GOT3 (cell line): ENCODE results near the gene GOLGA1.

Source experiments
- DNase-seq: peaks from one replicate; lab custom pipeline; 2025; ENCODE audit warnings: mixed read lengths; lab: John Stamatoyannopoulos, UW

The GOLGA1 gene

GRCh38 chr9:124884376-124884775 lies 56.5 kb downstream of the GOLGA1 start:
- DNase-seq = no peak

GRCh38 chr9:124882231-124882630 lies 58.7 kb downstream of the GOLGA1 start:
- no peak for DNase-seq

- DNase-seq = no peak
Observed at GRCh38 chr9:124881138-124881743, 59.6 kb downstream of the GOLGA1 start.

GRCh38 chr9:124880501-124880900 lies 60.4 kb downstream of the GOLGA1 start:
- no peak for DNase-seq

- DNase-seq = no peak
Observed at GRCh38 chr9:124879226-124879625, 61.7 kb downstream of the GOLGA1 start.

- DNase-seq = no peak
Observed at GRCh38 chr9:124878518-124878917, 62.4 kb downstream of the GOLGA1 start.

GRCh38 chr9:124878021-124878420 lies 62.9 kb downstream of the GOLGA1 start:
- no peak for DNase-seq

- DNase-seq = no peak
Observed at GRCh38 chr9:124877021-124877782, 63.7 kb downstream of the GOLGA1 start.

GRCh38 chr9:124875501-124875900 lies 65.4 kb downstream of the GOLGA1 start:
- DNase-seq = no peak

GRCh38 chr9:124873664-124874063 lies 67.2 kb downstream of the GOLGA1 start:
- DNase-seq = no peak

- no peak for DNase-seq
Observed at GRCh38 chr9:124871156-124871561, 69.7 kb downstream of the GOLGA1 start.

GRCh38 chr9:124870723-124871122 lies 70.2 kb downstream of the GOLGA1 start:
- DNase-seq = no peak

- DNase-seq = no peak
Observed at GRCh38 chr9:124869986-124870560, 70.8 kb downstream of the GOLGA1 start.

- DNase-seq = no peak
Observed at GRCh38 chr9:124869466-124869985, 71.4 kb downstream of the GOLGA1 start.

- peak; percentile 35 for DNase-seq
Observed at GRCh38 chr9:124868511-124869465, 72.1 kb downstream of the GOLGA1 start.

- DNase-seq = no peak
Observed at GRCh38 chr9:124863371-124863871, 77.5 kb downstream of the GOLGA1 start.

GRCh38 chr9:124861342-124862229 lies 79.3 kb downstream of the GOLGA1 start, which contains the start of the genes ARPC5L and RPL35:
ARPC5L (plus strand) TSS chr9:124862130; CDS start chr9:124869291, 7,161 bp downstream.
RPL35 (minus strand) TSS chr9:124861957; CDS start chr9:124861912, 45 bp downstream.
- DNase-seq = peak; percentile 62

- DNase-seq = no peak
Observed at GRCh38 chr9:124860582-124861341, 80.1 kb downstream of the GOLGA1 start.

- no peak for DNase-seq
Observed at GRCh38 chr9:124859803-124860581, 80.9 kb downstream of the GOLGA1 start.
